LNCaP clone FGC (cell line): ENCODE data around the gene APOB.

Source experiments
- DNase-seq: peaks from one replicate; pipeline ENCODE4 v3.0.0-alpha.2; 2011; ENCODE audit warnings: low read depth
- H3K4me3 ChIP-seq: 2 replicates; pipeline ENCODE4 v1.5.1; 2011; ENCODE audit warnings: mild to moderate bottlenecking, low read depth, low read length, control low read depth
- TF ChIP-seq, protein P1 (sequence below): IDR thresholded peaks from 2 replicates; pipeline ENCODE4 v1.5.1; 2012; ENCODE audit warnings: mild to moderate bottlenecking; ENCODE audit not compliant: control insufficient read depth, insufficient read depth; ENCODE audit errors: extremely low read depth

The APOB gene

DNA sequence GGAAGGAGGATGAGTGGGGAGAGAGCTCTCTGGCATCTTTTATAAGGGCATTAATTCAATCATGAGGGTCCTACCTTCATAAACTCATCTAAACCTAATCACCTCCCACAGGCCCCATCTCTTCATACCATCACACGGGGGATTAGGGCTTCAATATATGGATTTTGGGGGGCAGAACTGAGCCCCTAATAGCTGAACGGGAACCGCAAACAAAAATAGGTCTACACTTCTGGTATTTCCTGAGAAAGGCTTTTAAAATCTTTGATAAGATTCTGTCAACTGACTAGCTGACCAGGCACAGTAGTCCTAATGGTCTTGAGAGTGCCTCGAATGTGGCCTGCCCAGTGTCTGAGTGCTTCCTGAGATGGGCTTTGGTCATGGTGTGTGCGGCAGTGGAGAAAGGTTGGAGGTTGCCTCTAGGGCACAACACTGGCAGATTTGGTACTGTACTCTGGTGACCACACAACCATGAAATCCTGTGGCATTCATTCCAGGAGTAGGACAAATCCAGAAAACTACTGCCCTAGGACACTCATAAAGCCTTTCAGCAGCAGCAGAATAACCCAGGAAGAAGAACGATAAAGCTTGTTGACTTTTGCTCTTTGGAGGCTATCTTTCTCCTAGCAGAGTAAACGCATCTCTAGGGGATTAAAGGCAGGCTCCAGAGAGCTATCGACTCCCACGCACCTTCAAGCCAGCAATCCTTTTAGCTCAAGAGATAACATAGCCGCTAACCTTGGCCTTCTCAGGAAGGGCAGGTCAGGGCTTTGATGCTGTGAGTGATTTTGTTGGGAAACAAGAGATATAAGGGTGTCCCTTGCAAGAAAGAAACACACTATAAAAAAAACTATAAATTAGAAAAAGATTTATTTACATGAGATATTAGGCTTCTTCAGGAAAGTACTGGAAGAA is 12.3 kb upstream of the APOB start:
- no peak overlapping the region for H3K4me3 ChIP-seq
- no peak for DNase-seq
- TF ChIP-seq, protein P1, sequence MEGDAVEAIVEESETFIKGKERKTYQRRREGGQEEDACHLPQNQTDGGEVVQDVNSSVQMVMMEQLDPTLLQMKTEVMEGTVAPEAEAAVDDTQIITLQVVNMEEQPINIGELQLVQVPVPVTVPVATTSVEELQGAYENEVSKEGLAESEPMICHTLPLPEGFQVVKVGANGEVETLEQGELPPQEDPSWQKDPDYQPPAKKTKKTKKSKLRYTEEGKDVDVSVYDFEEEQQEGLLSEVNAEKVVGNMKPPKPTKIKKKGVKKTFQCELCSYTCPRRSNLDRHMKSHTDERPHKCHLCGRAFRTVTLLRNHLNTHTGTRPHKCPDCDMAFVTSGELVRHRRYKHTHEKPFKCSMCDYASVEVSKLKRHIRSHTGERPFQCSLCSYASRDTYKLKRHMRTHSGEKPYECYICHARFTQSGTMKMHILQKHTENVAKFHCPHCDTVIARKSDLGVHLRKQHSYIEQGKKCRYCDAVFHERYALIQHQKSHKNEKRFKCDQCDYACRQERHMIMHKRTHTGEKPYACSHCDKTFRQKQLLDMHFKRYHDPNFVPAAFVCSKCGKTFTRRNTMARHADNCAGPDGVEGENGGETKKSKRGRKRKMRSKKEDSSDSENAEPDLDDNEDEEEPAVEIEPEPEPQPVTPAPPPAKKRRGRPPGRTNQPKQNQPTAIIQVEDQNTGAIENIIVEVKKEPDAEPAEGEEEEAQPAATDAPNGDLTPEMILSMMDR: no peak

DNA sequence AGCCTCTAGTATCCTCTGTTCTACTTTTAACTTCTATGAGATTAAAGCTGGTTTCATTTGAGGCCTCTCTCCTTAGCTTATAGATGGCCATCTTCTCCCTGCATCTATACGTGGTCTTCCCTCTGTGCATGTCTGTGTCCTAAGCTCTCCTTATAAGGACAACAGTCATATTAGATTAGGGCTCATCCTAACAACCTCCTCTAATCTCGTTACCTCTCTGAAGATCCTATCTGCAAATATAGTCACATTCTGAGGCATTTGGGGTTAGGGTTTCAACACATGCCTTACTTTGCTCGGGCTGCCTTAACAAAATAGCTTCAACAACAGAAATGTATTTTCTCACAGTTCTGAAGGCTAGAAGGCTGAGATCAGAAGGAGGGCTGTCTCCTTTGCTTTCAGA is 11.6 kb upstream of the APOB start:
- DNase-seq: no peak
- no peak overlapping the region for H3K4me3 ChIP-seq
- TF ChIP-seq, protein P1: no peak

DNA sequence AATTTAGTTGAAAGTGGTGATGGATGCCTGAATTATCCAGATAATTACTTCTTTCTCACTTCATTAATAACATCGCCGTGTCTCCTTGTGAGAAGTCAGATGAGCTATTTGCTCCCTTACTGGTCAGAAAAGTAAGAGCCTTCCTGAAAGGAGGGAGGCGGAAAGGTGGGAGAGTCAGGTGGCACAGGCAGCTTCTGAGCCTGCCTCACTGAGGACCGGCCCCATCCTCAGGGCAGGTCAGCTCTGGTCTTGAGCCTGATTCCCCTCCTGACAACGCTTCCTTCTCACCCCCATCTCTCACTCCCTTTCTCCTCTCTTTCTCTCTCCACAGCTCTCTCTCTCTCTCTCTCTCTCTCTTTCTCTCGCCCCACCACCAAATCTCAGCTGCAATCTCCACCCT is 10.1 kb upstream of the APOB start:
- TF ChIP-seq, protein P1: no peak
- DNase-seq: no peak
- H3K4me3 ChIP-seq: no peak overlapping the region

DNA sequence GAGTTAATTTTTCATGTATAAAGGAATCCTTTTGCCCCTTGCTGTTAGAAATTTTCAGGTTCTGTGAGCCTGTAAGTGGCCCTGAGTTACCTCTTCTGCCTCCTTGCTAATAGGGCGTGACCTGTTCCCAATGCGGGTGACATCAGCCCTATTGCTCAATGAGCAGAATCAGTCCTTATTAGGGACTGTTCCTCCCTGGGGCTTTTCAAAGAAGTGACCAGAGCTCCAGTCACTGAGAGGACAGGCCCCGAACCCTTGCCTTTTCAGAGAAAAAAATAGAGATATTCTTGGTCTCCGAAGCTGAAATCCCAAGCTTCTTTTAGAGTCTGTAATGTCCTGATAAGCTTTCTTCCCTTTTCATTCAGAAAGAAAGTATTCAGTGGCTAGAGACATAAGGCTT is 8.2 kb upstream of the APOB start:
- DNase-seq: no peak
- H3K4me3 ChIP-seq: no peak overlapping the region
- TF ChIP-seq, protein P1: no peak

DNA sequence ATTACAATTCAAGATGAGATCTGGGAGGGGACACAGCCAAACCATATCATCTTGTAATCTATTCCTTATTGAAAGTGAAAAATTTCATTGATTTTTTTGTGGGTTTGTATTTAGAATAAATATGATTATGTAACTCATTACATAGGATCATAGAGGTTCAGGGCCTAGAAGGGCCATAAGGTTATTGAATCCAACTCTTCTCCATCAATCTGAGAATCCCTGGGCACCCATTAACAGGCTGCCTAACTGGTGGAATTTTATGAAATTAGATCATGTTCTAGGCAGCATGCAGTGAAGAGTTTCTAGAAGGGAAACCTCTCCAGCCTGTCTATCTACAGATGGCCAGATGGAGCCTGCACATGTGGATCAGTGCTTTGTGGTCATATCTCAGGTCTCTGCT is 6.3 kb upstream of the APOB start:
- no peak overlapping the region for H3K4me3 ChIP-seq
- TF ChIP-seq, protein P1: no peak
- no peak for DNase-seq

DNA sequence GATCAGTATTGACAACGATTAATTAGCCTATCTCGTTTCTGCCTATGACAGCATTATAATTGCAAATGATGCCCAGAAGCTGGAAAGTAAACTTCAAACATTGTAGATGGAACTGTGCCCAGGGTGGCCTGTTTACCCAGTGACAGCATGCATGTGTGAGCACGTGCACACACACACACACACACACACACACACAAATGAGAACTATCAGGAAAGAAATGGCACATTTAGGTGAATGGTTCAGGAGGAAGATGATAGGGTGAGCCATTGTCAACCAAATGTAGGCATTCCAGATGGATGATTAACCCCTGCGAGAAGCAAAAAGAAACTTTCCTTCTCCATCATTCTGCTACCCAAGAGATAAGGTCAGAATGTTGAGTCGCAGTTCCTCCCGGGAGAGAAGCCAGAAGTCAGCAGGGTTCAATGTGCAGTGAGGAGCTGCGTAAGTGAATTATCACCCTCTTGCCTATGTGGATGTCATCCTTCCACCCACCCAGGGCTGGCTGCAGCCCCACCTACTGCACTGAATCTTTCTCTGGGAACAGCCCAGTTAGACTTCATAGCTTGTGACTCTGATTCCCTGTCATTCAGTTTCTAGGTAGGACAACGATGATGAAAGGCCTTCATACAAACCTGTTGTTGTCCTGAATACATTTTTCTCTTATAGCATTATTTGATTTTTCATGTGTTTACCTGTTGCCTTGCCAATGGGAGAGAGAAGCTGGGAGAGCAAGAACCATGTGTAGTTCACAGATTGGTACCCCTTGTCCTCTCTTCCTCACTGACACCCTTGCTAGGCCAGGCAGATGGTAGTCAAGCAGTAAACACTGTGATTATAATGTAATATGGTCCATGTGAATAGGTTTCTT is 3.5 kb upstream of the APOB start:
- TF ChIP-seq, protein P1: no peak
- no peak overlapping the region for H3K4me3 ChIP-seq
- peak; percentile 53 for DNase-seq
